ENCODE data around the gene MPRIP.

Gene MPRIP

GRCh38 chr17:17118399-17118798, 76.1 kb downstream of the MPRIP start:
- no peak for TF ChIP-seq CTCF (conservative IDR thresholded peaks at IDR 0.05; ENCODE audit: low read length)
- H3K4me3 ChIP-seq (ENCODE audit: low read length) = no peak overlapping the region
- DNase-seq (ENCODE audit: low read depth) = no peak

GRCh38 chr17:17119106-17119505, 76.8 kb downstream of the MPRIP start:
- no peak for DNase-seq (ENCODE audit: low read depth)
- no peak overlapping the region for H3K4me3 ChIP-seq (ENCODE audit: low read length)
- no peak for TF ChIP-seq CTCF (conservative IDR thresholded peaks at IDR 0.05; ENCODE audit: low read length)

GRCh38 chr17:17119533-17119932, 77.3 kb downstream of the MPRIP start:
- TF ChIP-seq CTCF (conservative IDR thresholded peaks at IDR 0.05; ENCODE audit: low read length) = no peak

GRCh38 chr17:17120294-17120693, 78.0 kb downstream of the MPRIP start:
- H3K4me3 ChIP-seq (ENCODE audit: low read length) = no peak overlapping the region
- DNase-seq (ENCODE audit: low read depth) = no peak
- no peak for TF ChIP-seq CTCF (conservative IDR thresholded peaks at IDR 0.05; ENCODE audit: low read length)

More at GRCh38 chr17:17119533-17119932, 77.3 kb downstream of the MPRIP start:
- peak; percentile 50 for DNase-seq (ENCODE audit: low read depth)
- H3K4me3 ChIP-seq (ENCODE audit: low read length) = no peak overlapping the region

GRCh38 chr17:17120701-17121100, 78.4 kb downstream of the MPRIP start:
- no peak overlapping the region for H3K4me3 ChIP-seq (ENCODE audit: low read length)
- TF ChIP-seq CTCF (conservative IDR thresholded peaks at IDR 0.05; ENCODE audit: low read length) = no peak
- peak; percentile 20 for DNase-seq (ENCODE audit: low read depth)

GRCh38 chr17:17121162-17121561, 78.9 kb downstream of the MPRIP start:
- no peak for DNase-seq (ENCODE audit: low read depth)
- H3K4me3 ChIP-seq (ENCODE audit: low read length) = no peak overlapping the region
- TF ChIP-seq CTCF (conservative IDR thresholded peaks at IDR 0.05; ENCODE audit: low read length) = no peak

GRCh38 chr17:17122781-17123483, 80.7 kb downstream of the MPRIP start:
- no peak for TF ChIP-seq CTCF (conservative IDR thresholded peaks at IDR 0.05; ENCODE audit: low read length)
- H3K4me3 ChIP-seq (ENCODE audit: low read length) = no peak overlapping the region
- no peak for DNase-seq (ENCODE audit: low read depth)

Measured in AG10803 (cell line).